ENCODE results near the gene LENG9.

The LENG9 gene

GRCh38 chr19:54429545-54430227 is 33.9 kb downstream of the LENG9 start:
- no peak for TF ChIP-seq CTCF (IDR thresholded peaks at IDR 0.05; ENCODE audit: low read length)
- no peak for TF ChIP-seq EZH2 (IDR thresholded peaks at IDR 0.05; ENCODE audit: borderline replicate concordance, low read length)
- H3K9me2 ChIP-seq (ENCODE audit: low read depth, low read length): no peaks in the 10 kb centered on the region
- no peak overlapping the region for H3K4me3 ChIP-seq (ENCODE audit: low read depth, low read length, poor library complexity, severe bottlenecking)
- H3K9me3 ChIP-seq (ENCODE audit: low read length): no peaks in the 10 kb centered on the region
- 0 out of 2 replicates have a peak, but pooled peaks cover 4% of the 10 kb centered on the region for H3K27me3 ChIP-seq (ENCODE audit: insufficient read depth, low read length)
- H3K4me1 ChIP-seq (ENCODE audit: insufficient read depth, low read length, severe bottlenecking): peaks cover 4% of the 10 kb centered on the region
- H3F3A ChIP-seq (ENCODE audit: insufficient read depth, low read length): no peaks in the 10 kb centered on the region
- no peak overlapping the region for H3K9ac ChIP-seq (ENCODE audit: low read length)
- H3K36me3 ChIP-seq (ENCODE audit: insufficient read depth, low read length): no peaks in the 10 kb centered on the region
- H4K20me1 ChIP-seq (ENCODE audit: insufficient read depth, low read length): no peaks in the 10 kb centered on the region
- H3K4me2 ChIP-seq (ENCODE audit: low read length): no peak overlapping the region
- no peak overlapping the region for H3K27ac ChIP-seq (ENCODE audit: low read depth, low read length, poor library complexity, severe bottlenecking)
- H3K79me2 ChIP-seq (ENCODE audit: insufficient read depth, low read length): no peaks in the 10 kb centered on the region
- H2AFZ ChIP-seq (ENCODE audit: low read length): no peak overlapping the region

- Histone ChIP-seq H3K36me3 (ENCODE audit: insufficient read depth, low read length) (no peaks in the 10 kb centered on the region), H3K9me3 (ENCODE audit: low read length) (no peaks in the 10 kb centered on the region), H2AFZ (ENCODE audit: low read length) (no peak overlapping the region), H3K27ac (ENCODE audit: low read depth, low read length, poor library complexity, severe bottlenecking) (no peak overlapping the region), H3K4me1 (ENCODE audit: insufficient read depth, low read length, severe bottlenecking) (no peaks in the 10 kb centered on the region), H3K9ac (ENCODE audit: low read length) (no peak overlapping the region), H3F3A (ENCODE audit: insufficient read depth, low read length) (no peaks in the 10 kb centered on the region), H3K27me3 (ENCODE audit: insufficient read depth, low read length) (0 out of 2 replicates have a peak, but pooled peaks cover 4% of the 10 kb centered on the region), H3K79me2 (ENCODE audit: insufficient read depth, low read length) (no peaks in the 10 kb centered on the region), H4K20me1 (ENCODE audit: insufficient read depth, low read length) (no peaks in the 10 kb centered on the region), H3K4me2 (ENCODE audit: low read length) (no peak overlapping the region), H3K9me2 (ENCODE audit: low read depth, low read length) (no peaks in the 10 kb centered on the region), H3K4me3 (ENCODE audit: low read depth, low read length, poor library complexity, severe bottlenecking) (no peak overlapping the region)
- no peak for TF ChIP-seq EZH2 (IDR thresholded peaks at IDR 0.05; ENCODE audit: borderline replicate concordance, low read length)
- no peak for TF ChIP-seq CTCF (IDR thresholded peaks at IDR 0.05; ENCODE audit: low read length)
These were observed 34.4 kb downstream of the LENG9 start for GRCh38 chr19:54429176-54429495.

GRCh38 chr19:54428323-54429175 is 35.0 kb downstream of the LENG9 start:
- Histone ChIP-seq H3K27me3 (ENCODE audit: insufficient read depth, low read length) (0 out of 2 replicates have a peak, but pooled peaks cover 4% of the 10 kb centered on the region), H3K9me2 (ENCODE audit: low read depth, low read length) (no peaks in the 10 kb centered on the region), H3K9ac (ENCODE audit: low read length) (no peak overlapping the region), H3K4me3 (ENCODE audit: low read depth, low read length, poor library complexity, severe bottlenecking) (no peak overlapping the region), H3F3A (ENCODE audit: insufficient read depth, low read length) (no peaks in the 10 kb centered on the region), H3K79me2 (ENCODE audit: insufficient read depth, low read length) (no peaks in the 10 kb centered on the region), H3K4me2 (ENCODE audit: low read length) (no peak overlapping the region), H3K27ac (ENCODE audit: low read depth, low read length, poor library complexity, severe bottlenecking) (no peak overlapping the region), H2AFZ (ENCODE audit: low read length) (no peak overlapping the region), H4K20me1 (ENCODE audit: insufficient read depth, low read length) (no peaks in the 10 kb centered on the region), H3K4me1 (ENCODE audit: insufficient read depth, low read length, severe bottlenecking) (no peaks in the 10 kb centered on the region), H3K9me3 (ENCODE audit: low read length) (no peaks in the 10 kb centered on the region), H3K36me3 (ENCODE audit: insufficient read depth, low read length) (no peaks in the 10 kb centered on the region)
- TF ChIP-seq EZH2 (IDR thresholded peaks at IDR 0.05; ENCODE audit: borderline replicate concordance, low read length) (no peak), CTCF (IDR thresholded peaks at IDR 0.05; ENCODE audit: low read length) (no peak)

Measured in OCI-LY1 (cell line).